ENCODE measurements around the gene AHI1.

AHI1 gene

DNA sequence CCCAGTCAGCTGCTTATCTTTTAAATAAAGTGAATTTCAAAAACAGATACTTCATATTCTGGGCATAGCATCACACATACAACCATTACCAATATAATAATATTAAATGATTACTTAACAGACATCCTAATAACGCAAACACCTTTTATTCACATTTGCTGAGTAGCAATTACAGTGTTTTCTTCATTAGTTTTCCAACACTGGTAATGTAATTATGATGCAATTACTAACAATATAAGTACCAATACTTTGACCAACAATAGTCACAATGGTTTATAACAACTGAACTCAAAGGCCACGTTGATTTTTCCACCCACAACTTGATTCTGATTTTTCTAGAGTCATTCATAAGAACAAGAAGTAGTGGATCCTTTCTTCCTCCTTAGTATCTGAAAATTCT, 212.4 kb downstream of the AHI1 start:
- no peak for DNase-seq

DNA sequence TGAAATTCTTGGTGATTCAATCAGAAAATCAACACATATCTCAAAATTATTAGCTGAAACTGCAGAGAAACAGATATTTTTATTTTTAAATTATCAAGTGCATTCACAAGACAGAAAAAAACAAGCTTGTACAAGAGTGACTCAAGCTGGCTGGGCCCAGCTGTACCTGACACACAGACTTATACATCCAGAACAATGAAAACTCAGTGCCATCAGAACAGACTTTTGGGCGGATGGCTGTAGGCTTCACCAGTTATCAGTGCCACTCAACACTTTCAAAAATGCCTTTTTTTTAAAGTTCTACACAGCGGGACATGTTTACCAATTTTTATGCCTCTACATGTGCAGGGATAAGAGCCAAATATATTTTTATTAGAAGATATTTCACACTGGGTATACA, 213.6 kb downstream of the AHI1 start:
- DNase-seq, result no peak

DNA sequence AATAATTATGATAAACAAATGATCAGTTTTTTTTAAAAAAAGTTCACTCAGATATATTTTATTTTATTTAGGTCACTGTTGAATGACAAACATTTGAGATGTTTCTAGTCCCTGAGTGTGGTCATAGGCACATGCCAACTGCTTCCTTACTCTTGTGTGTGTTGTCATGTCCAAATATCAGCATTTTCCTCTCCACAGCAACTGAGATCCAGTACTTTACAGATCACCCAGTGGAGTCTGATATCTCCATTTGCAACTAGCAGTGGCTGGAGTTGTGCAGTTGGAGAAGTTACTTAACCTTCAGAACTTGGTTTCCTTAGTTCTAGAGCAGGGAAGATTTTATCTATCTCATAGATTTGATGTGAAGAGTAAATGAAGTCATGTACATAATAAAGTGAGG, 215.1 kb downstream of the AHI1 start:
- DNase-seq, result no peak

DNA sequence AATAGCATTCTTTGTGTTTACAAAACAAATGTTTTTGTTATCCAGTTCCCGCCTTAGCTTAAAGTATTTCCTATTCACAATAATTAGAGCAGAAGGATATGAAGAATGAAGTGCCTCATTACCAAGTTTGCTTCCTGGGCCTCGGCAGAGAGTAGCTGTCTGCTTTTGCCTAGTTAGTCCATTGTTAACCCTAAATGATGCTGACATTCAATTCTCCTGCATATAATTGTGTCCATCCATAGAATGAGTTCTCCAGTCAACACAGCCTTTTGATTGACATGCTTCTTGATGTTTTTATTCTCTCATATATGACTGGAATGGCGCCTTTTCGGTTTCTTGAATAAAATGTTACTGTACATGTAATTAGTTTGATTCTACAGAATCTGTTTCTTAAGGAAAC, 215.6 kb downstream of the AHI1 start:
- DNase-seq, result no peak

DNA sequence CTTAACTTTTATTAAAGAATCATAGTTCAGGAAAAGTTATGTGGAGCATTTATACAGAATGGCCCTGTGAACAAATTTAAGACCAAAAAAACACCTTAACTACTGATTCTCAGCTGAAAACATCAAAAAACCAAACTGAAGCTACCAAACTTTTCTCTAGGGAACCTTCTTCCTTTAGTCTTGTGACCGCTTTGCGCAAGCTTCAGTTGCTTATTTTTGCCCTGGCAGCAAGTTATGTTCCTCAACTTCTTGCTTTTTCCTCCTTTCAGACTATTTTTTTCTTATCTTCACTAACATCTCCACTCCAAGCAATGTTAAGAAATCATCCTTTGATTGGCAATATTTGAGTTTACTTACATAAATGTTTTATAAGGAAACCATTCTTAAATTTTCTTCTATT, 216.3 kb downstream of the AHI1 start:
- no peak for DNase-seq

GRCh38 chr6:135280375-135281136, 217.0 kb downstream of the AHI1 start:
- no peak for DNase-seq

DNA sequence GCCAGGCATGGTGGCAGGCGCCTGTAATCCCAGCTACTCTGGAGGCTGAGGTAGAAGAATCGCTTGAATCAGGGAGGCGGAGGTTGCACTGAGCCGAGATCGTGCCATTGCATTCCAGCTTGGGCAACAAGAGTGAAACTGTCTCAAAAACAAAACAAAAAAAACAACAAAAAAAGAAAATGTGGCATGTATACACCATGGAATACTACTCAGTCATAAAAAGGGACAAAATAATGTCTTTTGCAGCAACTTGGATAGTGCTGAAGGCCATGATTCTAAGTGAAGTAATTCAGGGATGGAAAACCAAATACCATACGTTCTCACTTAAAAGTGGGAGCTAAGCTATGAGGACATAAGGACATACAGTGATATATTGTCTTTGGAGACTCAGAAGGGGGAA, 220.1 kb downstream of the AHI1 start:
- no peak for DNase-seq

GRCh38 chr6:135274561-135275293, 222.8 kb downstream of the AHI1 start:
- DNase-seq, result no peak

DNA sequence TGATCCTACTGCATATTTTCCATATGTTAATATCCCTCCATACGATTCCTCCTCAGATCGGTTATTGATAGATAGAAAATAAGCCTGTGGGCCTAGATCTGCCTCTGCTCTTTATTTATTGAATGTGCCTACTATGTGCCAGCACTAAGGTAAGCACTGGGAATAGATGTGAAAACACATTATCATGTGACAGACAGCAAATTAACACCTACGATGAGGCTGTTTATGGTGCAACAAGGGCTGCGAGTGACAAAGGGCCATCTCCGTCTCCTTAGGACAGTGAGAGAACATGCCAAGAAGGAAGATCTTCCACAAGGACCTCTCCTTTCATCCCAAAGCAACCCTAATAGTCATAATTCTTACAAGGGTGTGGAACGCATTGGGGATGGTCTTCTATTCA, 225.9 kb downstream of the AHI1 start:
- no peak for DNase-seq

DNA sequence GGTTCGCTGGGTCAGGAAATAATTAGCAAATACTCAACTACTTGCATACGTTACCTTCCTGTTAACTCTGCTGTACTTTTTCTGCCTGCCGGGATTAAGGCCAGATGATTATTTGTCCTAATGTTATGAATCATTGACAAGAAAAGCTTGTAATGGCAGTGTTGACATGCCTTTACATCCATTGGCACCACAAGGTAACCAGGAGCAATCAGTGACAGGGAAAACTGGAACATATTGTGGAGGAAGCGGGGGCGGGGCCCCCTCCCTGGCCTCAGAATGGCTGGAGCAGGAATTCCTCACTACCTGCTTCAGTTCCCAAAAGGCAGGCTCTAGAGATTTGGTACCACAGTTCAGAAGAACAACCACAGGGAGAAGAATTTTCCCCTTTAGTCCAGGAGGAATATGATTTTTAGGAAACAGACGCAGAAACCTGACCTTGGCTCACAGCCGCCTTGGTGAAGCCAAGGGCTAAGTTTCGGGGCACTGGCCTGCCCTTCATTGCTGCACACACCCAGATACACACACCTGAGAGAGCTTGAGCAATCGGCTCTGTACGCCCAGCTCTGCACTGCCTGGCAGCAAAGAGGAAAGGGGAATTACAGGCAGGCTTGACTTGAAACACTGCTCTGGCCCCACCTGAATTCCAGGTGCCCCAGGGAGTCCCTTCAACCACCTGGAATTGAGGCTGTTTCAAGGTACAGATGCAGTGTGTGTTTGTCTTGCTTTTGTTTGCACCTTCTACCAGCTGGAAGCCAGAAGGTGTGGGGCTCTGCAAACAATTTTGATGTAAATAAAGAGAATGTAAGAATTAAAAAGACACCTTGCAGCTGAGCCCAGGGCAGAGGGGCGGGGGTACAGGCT, 226.6 kb downstream of the AHI1 start:
- no peak for DNase-seq

DNA sequence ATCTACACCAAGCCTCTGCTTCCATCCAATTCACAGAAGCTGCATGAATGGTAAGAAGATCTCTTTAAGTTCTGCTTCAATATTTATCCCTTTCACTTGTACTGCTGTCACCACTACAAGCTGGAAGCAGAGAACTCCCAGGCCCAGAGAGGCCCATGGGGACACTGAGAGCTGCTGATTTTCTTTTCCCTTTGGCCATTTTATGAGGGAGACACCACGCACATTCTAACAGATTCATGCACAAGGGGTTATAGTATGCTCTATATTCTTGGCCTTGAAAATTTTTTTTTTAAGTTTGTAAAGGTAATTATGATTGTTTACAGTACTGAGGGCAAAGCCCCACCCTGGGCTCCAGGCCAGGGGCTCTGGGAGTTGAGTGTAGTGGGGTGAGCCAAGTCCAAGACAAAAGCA, 228.1 kb downstream of the AHI1 start:
- DNase-seq, result no peak

DNA sequence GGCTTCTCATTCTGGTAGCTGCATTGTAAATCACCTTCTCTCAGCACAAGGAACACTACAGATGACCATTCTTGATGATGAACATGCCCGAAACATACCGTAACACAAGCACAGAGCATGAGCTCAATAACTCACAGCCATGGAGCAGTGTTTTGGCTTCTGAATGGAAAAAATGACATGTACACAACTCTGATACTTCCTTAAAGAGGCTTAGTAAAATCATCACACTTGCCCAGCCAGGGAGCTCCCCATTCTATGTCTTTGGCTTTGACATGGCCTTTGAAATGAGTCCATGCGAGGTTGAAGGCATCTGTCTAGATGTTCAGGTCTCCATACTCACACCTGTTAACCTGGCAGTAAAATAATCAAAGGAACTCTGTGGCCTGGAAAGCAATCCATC, 228.8 kb downstream of the AHI1 start:
- DNase-seq, result no peak

DNA sequence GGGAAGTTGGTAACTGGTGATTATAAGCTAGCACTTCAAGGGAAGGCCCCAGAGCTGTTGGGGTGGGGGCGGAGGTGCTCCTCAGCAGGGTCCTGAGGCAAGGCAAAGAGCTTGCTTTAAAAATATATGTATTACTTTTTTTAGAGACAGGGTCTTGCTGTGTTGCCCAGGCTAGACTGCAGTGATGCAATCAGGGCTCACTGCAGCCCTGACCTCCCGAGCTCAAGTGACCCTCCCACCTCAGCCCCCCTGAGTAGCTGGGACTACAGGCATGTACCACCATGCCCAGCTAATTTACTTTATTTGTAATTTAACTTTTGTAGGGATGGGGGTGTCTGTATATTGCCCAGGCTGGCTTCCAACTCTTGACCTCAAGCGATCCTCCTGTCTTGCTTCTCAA, 229.3 kb downstream of the AHI1 start:
- DNase-seq, result no peak

GRCh38 chr6:135267085-135267484, 230.5 kb downstream of the AHI1 start:
- no peak for DNase-seq

- DNase-seq, result no peak
These were observed 230.9 kb downstream of the AHI1 start for GRCh38 chr6:135266675-135267074.

GRCh38 chr6:135265278-135265677, 232.3 kb downstream of the AHI1 start:
- no peak for DNase-seq

- DNase-seq, result no peak
These were observed 235.4 kb downstream of the AHI1 start for GRCh38 chr6:135261872-135262725.

DNA sequence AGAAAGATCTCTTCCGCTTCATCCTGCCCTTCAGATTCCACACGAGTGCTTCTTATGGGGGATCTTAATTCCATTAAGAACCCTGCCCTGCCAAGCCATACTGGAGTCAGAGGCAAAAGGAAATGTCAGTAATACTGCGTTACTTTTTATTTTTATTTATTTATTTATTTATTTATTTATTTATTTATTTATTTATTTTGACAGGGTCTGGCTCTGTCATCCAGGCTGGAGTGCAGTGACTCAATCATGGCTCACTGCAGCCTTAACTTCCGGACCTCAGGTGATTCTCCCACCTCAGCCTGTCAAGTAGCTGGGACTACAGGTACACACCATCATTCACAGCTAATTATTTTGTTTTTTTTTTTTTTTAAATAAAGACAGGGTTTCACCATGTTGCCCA, 236.9 kb downstream of the AHI1 start:
- no peak for DNase-seq

GRCh38 chr6:135258970-135259369, 238.6 kb downstream of the AHI1 start:
- no peak for DNase-seq

DNA sequence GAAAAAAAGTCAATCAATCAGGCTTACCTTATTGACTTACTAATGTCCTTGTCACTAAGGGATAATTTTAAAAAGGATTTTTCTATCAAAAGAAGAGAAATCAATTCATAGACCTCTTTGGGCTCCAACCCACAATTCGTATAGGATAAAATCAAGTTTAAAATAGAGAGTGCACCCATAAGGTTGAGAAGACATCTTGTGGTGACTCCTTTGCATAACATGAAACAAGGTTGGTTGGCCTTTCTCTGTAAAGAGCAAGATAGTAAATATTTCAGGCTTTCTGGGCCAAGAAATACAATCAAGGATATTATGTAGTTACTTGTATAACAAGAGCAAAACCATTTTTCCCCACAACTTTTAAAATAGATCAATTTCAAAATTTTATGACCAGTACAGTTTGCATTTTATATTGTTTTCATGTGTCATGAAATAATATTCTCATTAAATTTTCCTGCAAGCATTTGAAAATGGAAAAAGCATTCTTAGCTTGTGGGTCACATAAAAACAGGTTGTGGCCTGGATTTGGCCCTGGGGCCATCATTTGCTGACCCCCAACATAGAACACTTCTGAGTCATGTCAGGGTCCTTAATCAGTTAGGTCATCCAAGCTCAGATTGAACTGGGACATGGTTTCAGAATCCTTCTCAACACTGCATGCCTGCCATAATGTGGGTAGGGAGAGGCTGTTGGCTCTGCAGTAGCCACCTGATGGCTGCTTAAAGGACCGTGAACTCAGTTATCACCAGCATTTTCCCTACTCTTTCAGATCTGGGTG, 239.7 kb downstream of the AHI1 start:
- no peak for DNase-seq

- no peak for DNase-seq
These were observed 240.7 kb downstream of the AHI1 start for GRCh38 chr6:135256866-135257265.

- DNase-seq, result no peak
These were observed 243.1 kb downstream of the AHI1 start for GRCh38 chr6:135254471-135254870.

Data from GOT3 (cell line).